GM18508 (cell line): ENCODE measurements around the gene NIN.
A peak's percentile ranks its signal among the peaks of the same experiment; 100 is the strongest.

ENCODE experiments used
- ATAC-seq: cut with Tn5 transposase; IDR thresholded peaks from one replicate; pipeline ENCODE4 v1.9.1; 2021; ENCODE audit warnings: moderate number of reproducible peaks; ENCODE audit not compliant: insufficient read depth, unreplicated experiment

NIN gene

DNA sequence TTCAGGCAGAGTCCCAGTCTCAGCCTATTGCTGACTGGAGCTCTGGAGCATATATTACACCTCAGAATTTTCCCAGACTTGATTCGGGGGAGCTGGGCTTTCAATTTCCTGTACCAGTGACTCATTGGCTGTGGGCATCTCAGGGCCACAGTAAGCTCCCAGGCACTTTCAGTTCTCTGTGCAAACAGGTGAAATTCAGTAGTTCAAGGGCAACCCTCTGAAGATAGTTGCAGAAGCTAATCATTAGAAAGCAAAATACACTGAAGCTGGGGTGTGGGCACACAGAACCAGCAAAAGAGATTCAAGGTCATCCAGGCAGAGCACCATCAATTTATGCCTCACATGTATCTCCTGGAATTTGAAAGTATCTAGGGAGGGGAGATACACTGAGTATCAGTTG, 8.1 kb upstream of the NIN start:
- no peak for ATAC-seq

- ATAC-seq, result no peak
These were observed 7.0 kb upstream of the NIN start for GRCh38 chr14:50837850-50838470.

DNA sequence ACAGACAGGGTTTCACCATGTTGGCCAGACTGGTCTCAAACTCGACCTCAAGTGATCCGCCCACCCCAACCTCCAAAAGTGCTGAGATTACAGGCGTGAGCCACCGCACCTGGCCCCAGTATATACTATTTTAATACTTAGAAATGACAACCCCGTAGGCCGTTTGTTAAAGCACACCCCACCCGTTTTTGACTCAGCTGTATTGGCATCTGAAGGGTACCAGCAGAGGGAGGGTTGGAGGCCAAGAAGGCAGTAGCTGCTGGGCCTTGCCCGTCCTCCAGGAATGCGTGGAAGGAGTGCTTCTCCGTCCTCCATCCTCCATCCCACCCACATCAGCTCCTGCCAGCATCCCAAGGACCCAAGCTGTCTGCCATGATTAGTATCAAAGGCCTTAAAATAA, 6.3 kb upstream of the NIN start:
- no peak for ATAC-seq

DNA sequence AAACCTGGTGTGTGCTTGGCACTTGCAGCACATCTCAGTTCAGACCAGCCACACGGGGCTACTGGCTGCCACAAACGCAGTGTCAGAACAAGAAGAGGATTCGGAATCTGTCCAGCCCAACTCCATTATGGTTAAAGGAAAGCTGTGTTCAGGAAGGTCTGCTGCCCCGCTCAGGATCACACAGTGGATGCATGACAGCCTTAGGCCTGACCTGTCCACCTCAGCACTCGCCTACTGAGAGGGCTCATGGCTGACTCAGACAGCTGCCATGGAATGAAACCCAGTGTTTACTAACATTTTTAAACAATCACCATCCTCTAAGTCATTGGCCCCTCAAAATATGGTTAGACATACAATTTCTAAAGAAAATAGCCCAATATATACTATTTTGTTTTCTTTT, 5.6 kb upstream of the NIN start:
- ATAC-seq, result no peak

GRCh38 chr14:50835280-50835679, 4.3 kb upstream of the NIN start:
- no peak for ATAC-seq

- no peak for ATAC-seq
These were observed 3.9 kb upstream of the NIN start for GRCh38 chr14:50834802-50835276.

DNA sequence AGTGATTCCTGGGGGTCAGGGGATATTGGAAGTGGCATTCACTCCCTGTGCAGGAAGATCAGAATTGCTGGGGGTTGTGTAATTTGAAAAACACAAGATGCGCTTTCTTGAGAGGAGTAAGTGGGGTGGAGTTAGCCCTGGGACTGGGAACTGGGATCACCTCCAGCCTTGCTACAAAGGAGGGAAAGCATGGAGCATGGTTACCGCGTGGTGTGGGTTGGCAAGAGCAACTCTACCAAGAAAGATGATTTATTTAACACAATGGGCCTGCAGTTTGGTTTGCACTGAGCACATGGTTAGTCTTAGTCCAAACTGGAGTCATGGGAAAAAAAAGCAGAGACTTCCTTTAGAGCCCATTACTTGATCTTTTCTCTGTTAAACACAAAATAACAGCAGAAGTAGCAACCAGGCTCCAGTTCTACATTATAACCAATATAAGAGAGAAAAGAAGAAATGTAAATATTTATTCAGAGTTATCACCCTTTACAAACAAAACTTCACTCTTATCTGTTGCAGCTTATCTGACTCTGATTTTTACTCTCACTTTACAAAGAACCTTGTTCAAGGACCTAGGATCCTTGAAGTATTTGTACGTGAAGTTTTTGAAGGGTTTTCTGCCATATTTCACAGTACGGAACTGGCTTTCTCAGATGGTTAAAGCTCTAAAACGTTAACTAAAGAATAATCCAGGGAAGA, 2.1 kb upstream of the NIN start:
- ATAC-seq, result no peak

DNA sequence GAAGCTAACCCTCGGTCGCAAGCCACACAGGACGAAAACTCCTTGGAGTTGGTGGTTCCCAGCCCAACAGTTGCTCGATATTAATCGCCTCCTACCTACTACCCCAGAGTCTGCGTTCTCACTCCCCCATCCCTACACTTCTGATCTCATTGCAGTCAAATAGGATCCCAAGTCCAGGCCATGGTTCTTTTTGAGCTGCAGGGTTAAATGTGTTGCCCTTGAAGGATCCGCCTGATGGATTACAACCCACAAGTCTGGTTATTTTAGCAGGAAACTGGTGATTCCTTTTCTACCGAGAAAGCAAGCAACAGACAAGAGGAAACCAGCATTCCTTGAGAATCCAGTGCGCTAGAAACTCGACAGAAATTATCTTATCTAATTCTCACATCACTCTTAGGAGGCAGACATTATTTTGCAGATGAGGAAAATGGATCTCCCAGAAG, 785 bp upstream of the NIN start:
- no peak for ATAC-seq

- no peak for ATAC-seq
These were observed 674 bp downstream of the NIN start for GRCh38 chr14:50830044-50830931.

DNA sequence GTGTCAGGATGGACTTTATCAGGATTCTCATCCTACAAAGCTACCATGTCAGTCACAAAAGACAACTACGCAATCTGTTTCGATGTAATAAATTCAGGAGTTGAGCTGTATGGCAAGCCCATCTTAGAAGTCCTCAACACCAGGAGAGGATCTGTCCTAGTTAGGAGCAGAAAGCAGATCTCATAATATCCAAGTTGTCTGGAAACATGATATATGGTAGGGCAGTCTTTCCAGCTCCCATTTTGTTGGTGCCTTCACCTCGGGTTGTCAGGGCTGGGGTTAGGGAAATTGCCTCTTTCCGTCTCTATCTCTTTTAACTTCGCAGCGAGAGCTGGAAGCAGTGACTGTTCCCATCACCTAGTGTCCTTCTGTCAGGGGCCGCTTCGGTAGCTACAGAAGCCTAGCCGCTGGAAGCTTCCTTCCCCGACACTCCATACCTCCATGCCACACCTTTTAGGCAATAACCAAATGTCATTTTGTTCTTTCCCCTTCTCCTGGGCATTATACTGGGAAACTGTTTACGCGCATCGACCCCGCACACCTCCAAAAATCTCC, 1.4 kb downstream of the NIN start:
- no peak for ATAC-seq

GRCh38 chr14:50828721-50829488, 2.1 kb downstream of the NIN start:
- ATAC-seq, result no peak

DNA sequence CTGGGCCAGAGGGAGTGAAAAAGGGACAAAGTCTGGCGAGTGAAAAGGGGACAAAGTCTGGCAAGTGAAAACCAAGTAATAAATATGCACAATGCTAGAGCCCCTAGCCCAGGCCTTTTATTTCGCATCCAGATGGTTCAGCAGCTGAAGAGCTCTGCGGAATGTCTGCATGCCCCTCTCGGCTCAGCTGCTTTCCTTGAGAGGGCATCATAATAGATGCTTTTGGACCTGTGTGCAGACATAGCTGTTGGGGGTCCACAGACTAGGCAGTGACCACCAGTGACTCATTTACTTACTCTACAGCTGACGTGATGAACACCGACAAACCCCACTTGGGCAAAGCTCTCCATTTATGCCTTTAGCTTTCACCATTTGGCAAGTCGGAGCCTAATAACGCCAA, 4.3 kb downstream of the NIN start:
- ATAC-seq, result no peak

DNA sequence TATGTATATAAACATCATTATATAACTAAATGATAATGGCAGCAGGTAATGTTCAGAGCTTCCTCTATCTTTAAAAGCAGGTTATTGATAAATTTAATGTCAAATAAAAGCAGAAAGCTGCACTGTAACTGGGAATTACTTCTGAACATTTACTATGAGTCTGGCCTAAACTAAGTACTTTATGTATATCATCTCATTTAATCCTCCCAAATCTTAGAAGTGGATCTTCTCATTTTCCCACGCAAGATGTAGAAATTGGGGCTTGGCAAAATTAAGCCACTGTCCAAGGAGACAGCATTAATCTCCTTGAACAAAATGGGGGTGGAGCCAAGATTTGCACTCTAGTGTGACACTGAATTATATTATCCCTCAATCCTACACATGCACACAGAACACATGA, 5.7 kb downstream of the NIN start:
- no peak for ATAC-seq

- ATAC-seq, result peak; percentile 52
These were observed 7.0 kb downstream of the NIN start for GRCh38 chr14:50823762-50824636.

DNA sequence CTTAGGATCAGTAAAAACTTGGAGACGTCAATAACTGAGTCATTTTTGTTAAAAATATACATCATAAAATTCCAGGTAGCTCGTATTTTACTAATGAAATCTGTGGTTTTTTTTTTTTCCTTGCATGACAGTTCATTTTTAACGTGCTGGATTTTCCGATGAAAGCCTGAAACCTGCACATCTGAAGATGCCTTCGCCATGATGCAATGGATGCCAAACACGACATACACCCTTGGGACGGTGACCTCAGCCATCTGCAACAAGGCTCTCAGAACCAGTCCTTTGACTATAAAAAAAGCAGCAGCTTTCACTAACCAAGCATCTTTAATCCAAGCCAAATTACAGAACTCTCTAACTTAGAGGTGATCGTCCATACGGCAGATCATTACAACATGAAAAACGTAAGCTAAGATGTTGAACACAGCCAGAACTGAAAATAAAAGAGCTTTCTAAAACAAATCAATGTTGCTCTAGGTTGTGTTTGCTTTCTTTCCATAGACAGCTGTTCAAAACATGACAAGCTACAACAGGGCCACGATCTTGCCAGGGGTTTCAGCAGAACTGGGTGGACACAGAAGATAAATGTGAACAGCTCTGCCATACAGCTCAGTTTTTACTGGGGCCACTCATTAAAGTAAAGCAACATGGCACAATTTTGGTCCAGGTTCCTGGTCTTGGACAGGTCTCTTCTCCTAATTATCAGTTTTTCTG, 7.8 kb downstream of the NIN start:
- peak; percentile 8 for ATAC-seq

GRCh38 chr14:50822501-50823042, 8.4 kb downstream of the NIN start:
- ATAC-seq, result no peak

- ATAC-seq, result no peak
These were observed 9.2 kb downstream of the NIN start for GRCh38 chr14:50821510-50822464.
